Measurements from ENCODE around the gene COL27A1. TPM values are rescaled to one million over a fixed set of nuclear protein-coding genes. Genes with fewer than 3 reads are reported as not detected.

COL27A1 gene
- total and polyA plus RNA-seq, 2 experiments from 2014 or later: 10.5 to 18.0 TPM

GRCh38 chr9:114341991-114342390 lies 186.7 kb downstream of the COL27A1 start:
- H2AFZ ChIP-seq: no peak overlapping the region
- peaks cover 12% of the 10 kb centered on the region for H3K36me3 ChIP-seq (ENCODE audit: insufficient read depth)
- ATAC-seq (no peak), DNase-seq (ENCODE audit: low spot score) (no peak)
- H3K27me3 ChIP-seq (ENCODE audit: insufficient read depth): no peaks in the 10 kb centered on the region
- H3K79me2 ChIP-seq (replicated peaks; ENCODE audit: insufficient read depth): no peaks in the 10 kb centered on the region
- H3K4me3 ChIP-seq: no peak overlapping the region
- no peak overlapping the region for H3K4me2 ChIP-seq
- no peak overlapping the region for H3K27ac ChIP-seq (ENCODE audit: low read depth)
- H3F3A ChIP-seq (replicated peaks; ENCODE audit: low read depth): 0 out of 2 replicates have a peak, but pooled peaks cover 4% of the 10 kb centered on the region
- no peaks in the 10 kb centered on the region for H3K9me3 Mint-ChIP-seq
- TF ChIP-seq EZH2phosphoT487 (IDR thresholded peaks at IDR 0.05; ENCODE audit: unreplicated experiment): no peak
- no peak for TF ChIP-seq ZNF462 (CRISPR knock-in tag; IDR thresholded peaks at IDR 0.05)
- no peak for TF ChIP-seq ZNF114 (CRISPR knock-in tag; IDR thresholded peaks at IDR 0.05)
- no peak for TF ChIP-seq STAT1 (IDR thresholded peaks at IDR 0.05; ENCODE audit: unreplicated experiment)
- no peak for TF ChIP-seq CTCF (conservative IDR thresholded peaks at IDR 0.05; ENCODE audit: low read depth in 2 of 2)
- no peak for TF ChIP-seq ZNF331 (CRISPR knock-in tag; IDR thresholded peaks at IDR 0.05; ENCODE audit: low read depth)
- TF ChIP-seq EZH2 (IDR thresholded peaks at IDR 0.05; ENCODE audit: low read depth, unreplicated experiment): no peak
- no peak for TF ChIP-seq NANOG (IDR thresholded peaks at IDR 0.05; ENCODE audit: borderline replicate concordance)
- TF ChIP-seq, protein P1, sequence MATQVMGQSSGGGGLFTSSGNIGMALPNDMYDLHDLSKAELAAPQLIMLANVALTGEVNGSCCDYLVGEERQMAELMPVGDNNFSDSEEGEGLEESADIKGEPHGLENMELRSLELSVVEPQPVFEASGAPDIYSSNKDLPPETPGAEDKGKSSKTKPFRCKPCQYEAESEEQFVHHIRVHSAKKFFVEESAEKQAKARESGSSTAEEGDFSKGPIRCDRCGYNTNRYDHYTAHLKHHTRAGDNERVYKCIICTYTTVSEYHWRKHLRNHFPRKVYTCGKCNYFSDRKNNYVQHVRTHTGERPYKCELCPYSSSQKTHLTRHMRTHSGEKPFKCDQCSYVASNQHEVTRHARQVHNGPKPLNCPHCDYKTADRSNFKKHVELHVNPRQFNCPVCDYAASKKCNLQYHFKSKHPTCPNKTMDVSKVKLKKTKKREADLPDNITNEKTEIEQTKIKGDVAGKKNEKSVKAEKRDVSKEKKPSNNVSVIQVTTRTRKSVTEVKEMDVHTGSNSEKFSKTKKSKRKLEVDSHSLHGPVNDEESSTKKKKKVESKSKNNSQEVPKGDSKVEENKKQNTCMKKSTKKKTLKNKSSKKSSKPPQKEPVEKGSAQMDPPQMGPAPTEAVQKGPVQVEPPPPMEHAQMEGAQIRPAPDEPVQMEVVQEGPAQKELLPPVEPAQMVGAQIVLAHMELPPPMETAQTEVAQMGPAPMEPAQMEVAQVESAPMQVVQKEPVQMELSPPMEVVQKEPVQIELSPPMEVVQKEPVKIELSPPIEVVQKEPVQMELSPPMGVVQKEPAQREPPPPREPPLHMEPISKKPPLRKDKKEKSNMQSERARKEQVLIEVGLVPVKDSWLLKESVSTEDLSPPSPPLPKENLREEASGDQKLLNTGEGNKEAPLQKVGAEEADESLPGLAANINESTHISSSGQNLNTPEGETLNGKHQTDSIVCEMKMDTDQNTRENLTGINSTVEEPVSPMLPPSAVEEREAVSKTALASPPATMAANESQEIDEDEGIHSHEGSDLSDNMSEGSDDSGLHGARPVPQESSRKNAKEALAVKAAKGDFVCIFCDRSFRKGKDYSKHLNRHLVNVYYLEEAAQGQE (IDR thresholded peaks at IDR 0.05; ENCODE audit: unreplicated experiment): no peak
- no peak for TF ChIP-seq JUNB (IDR thresholded peaks at IDR 0.05; ENCODE audit: unreplicated experiment)
- TF ChIP-seq CREB1 (CRISPR knock-in tag; IDR thresholded peaks at IDR 0.05; ENCODE audit: low read depth): no peak
- TF ChIP-seq POLR2AphosphoS5 (IDR thresholded peaks at IDR 0.05; ENCODE audit: low read depth): no peak
- H3K4me1 ChIP-seq (ENCODE audit: insufficient read depth): no peaks in the 10 kb centered on the region
- H3K27me3 Mint-ChIP-seq (ENCODE audit: insufficient read depth, low read depth, poor library complexity): peaks cover 10% of the 10 kb centered on the region
- H4K20me1 ChIP-seq (replicated peaks; ENCODE audit: insufficient read depth): no peaks in the 10 kb centered on the region; the same call in 1 of the 2 replicates
- no peak overlapping the region for H3K27ac Mint-ChIP-seq
- H3K4me1 Mint-ChIP-seq: no peaks in the 10 kb centered on the region
- no peak overlapping the region for H3K4me3 Mint-ChIP-seq
- peaks cover 87% of the 10 kb centered on the region for H3K36me3 Mint-ChIP-seq (ENCODE audit: low read depth)
- H3K9me2 ChIP-seq (ENCODE audit: insufficient read depth): no peaks in the 10 kb centered on the region

Data from GM23338 (cell line).